ENCODE results near the gene MACROD2. TPM values are rescaled to one million over a fixed set of nuclear protein-coding genes. Genes with fewer than 3 reads are reported as not detected.

The MACROD2 gene
- total RNA-seq, 1 experiment from 2014 or later, result 3.7 TPM

GRCh38 chr20:14673164-14673563, 677.8 kb downstream of the MACROD2 start:
- Histone ChIP-seq H3K36me3 (ENCODE audit: control insufficient read depth in 1 of 2, insufficient read depth in 2 of 2, low read length in 2 of 2) (no peaks in the 10 kb centered on the region), H3K4me2 (ENCODE audit: low read length) (no peak overlapping the region), H3K9me2 (ENCODE audit: insufficient read depth) (no peaks in the 10 kb centered on the region), H3K27me3 (ENCODE audit: insufficient read depth, low read length) (no peaks in the 10 kb centered on the region), H3K79me2 (ENCODE audit: insufficient read depth, low read length) (no peaks in the 10 kb centered on the region), H3K9me3 (ENCODE audit: control insufficient read depth in 1 of 2, insufficient read depth in 1 of 2, low read depth in 1 of 2, low read length in 2 of 2) (no peaks in the 10 kb centered on the region), H2AFZ (ENCODE audit: low read depth, low read length, poor library complexity, severe bottlenecking) (no peak overlapping the region), H4K20me1 (ENCODE audit: insufficient read depth) (no peaks in the 10 kb centered on the region), H3K27ac (ENCODE audit: low read depth, low read length) (no peak overlapping the region), H3K4me1 (ENCODE audit: control insufficient read depth in 1 of 2, insufficient read depth in 2 of 2, low read length in 2 of 2) (no peaks in the 10 kb centered on the region), H3K9ac (ENCODE audit: low read length) (no peak overlapping the region), H3K4me3 (replicated peaks in 1 of 2; ENCODE audit: low read depth in 1 of 2, low read length in 2 of 2) (no peak overlapping the region)
- TF ChIP-seq CEBPB (IDR thresholded peaks at IDR 0.05; ENCODE audit: low read depth), result no peak
- no peak for TF ChIP-seq ELF1 (IDR thresholded peaks at IDR 0.05; ENCODE audit: borderline replicate concordance, low read depth)
- no peak for TF ChIP-seq EGR1 (IDR thresholded peaks at IDR 0.05; ENCODE audit: low read depth)
- ChIA-PET RAD21 (ENCODE audit: low non-redundant PET in 1 of 2, low total read pairs in 2 of 2, uncharacterized antibody in 2 of 2, unreplicated experiment in 2 of 2) (no interaction called here), POLR2A (no interaction called here), CTCF (no interaction called here)
- ATAC-seq, result no peak
- BruUV-seq (replicated peaks), result no TSS peak
- intact Hi-C loops (cut with micrococcal nuclease), result no loop called here
- no peak for DNase-seq (ENCODE audit: low read depth, low spot score)

GRCh38 chr20:14677455-14677854, 682.1 kb downstream of the MACROD2 start:
- Histone ChIP-seq H3K4me1 (ENCODE audit: control insufficient read depth in 1 of 2, insufficient read depth in 2 of 2, low read length in 2 of 2) (no peaks in the 10 kb centered on the region), H4K20me1 (ENCODE audit: insufficient read depth) (no peaks in the 10 kb centered on the region), H3K4me3 (replicated peaks in 1 of 2; ENCODE audit: low read depth in 1 of 2, low read length in 2 of 2) (no peak overlapping the region), H3K4me2 (ENCODE audit: low read length) (no peak overlapping the region), H3K27me3 (ENCODE audit: insufficient read depth, low read length) (no peaks in the 10 kb centered on the region), H3K27ac (ENCODE audit: low read depth, low read length) (no peak overlapping the region), H3K36me3 (ENCODE audit: control insufficient read depth in 1 of 2, insufficient read depth in 2 of 2, low read length in 2 of 2) (no peaks in the 10 kb centered on the region), H3K9me2 (ENCODE audit: insufficient read depth) (no peaks in the 10 kb centered on the region), H3K9ac (ENCODE audit: low read length) (no peak overlapping the region), H2AFZ (ENCODE audit: low read depth, low read length, poor library complexity, severe bottlenecking) (no peak overlapping the region), H3K79me2 (ENCODE audit: insufficient read depth, low read length) (no peaks in the 10 kb centered on the region), H3K9me3 (ENCODE audit: control insufficient read depth in 1 of 2, insufficient read depth in 1 of 2, low read depth in 1 of 2, low read length in 2 of 2) (no peaks in the 10 kb centered on the region)
- intact Hi-C loops (cut with micrococcal nuclease), result no loop called here
- TF ChIP-seq ATF3 (IDR thresholded peaks at IDR 0.05), result no peak
- TF ChIP-seq CEBPB (IDR thresholded peaks at IDR 0.05; ENCODE audit: low read depth), result no peak
- TF ChIP-seq RAD21 (IDR thresholded peaks at IDR 0.05; ENCODE audit: low read depth), result no peak
- TF ChIP-seq TCF7L2 (IDR thresholded peaks at IDR 0.05; ENCODE audit: borderline replicate concordance, extremely low read depth, insufficient read depth, insufficient read length), result no peak
- no peak for TF ChIP-seq EZH2phosphoT487 (IDR thresholded peaks at IDR 0.05; ENCODE audit: borderline replicate concordance)
- no peak for TF ChIP-seq YY1 (IDR thresholded peaks at IDR 0.05; ENCODE audit: extremely low read depth, insufficient replicate concordance, low read depth, low read length)
- TF ChIP-seq ZFX (IDR thresholded peaks at IDR 0.05), result no peak
- TF ChIP-seq ZNF274 (IDR thresholded peaks at IDR 0.05; ENCODE audit: low read depth, low read length), result no peak
- no peak for TF ChIP-seq REST (IDR thresholded peaks at IDR 0.05; ENCODE audit: low read depth)
- TF ChIP-seq EZH2 (IDR thresholded peaks at IDR 0.05), result no peak
- no peak for TF ChIP-seq ZBTB33 (IDR thresholded peaks at IDR 0.05; ENCODE audit: extremely low read depth, insufficient replicate concordance, low read length)
- TF ChIP-seq POLR2A (IDR thresholded peaks at IDR 0.05; ENCODE audit: borderline replicate concordance, extremely low read depth, insufficient read depth, insufficient read length), result no peak
- ChIA-PET POLR2A (no interaction called here), CTCF (no interaction called here), RAD21 (ENCODE audit: low non-redundant PET in 1 of 2, low total read pairs in 2 of 2, uncharacterized antibody in 2 of 2, unreplicated experiment in 2 of 2) (no interaction called here)
- BruUV-seq (replicated peaks), result no TSS peak
- ATAC-seq (no peak), DNase-seq (ENCODE audit: low read depth, low spot score) (no peak)

Measured in HCT116 (cell line).